Right cardiac atrium (tissue), 5 donors: ENCODE measurements around the gene SLC35G3. TPM values are rescaled to one million over a fixed set of nuclear protein-coding genes. Genes with fewer than 3 reads are reported as not detected.

Experiments used
- ATAC-seq, 2 donors: fragments of 200-7000 bp; cut with Tn5 transposase; one replicate each; pipeline versions ENCODE4 v1.8.0 to v1.9.1; 2020; ENCODE audit warnings: moderate library complexity in 2 of 2, mild to moderate bottlenecking in 1 of 2
- DNase-seq, 3 donors: peaks; one replicate each; pipeline ENCODE4 v3.0.0-alpha.2; 2020
- H3K27ac ChIP-seq: one replicate; pipeline ENCODE4 v1.5.1; 2013; ENCODE audit warnings: mild to moderate bottlenecking, low read length, control low read depth, moderate library complexity
- H3K27me3 ChIP-seq: one replicate; pipeline ENCODE4 v1.6.1; 2013; ENCODE audit not compliant: control insufficient read depth, insufficient read depth
- H3K4me1 ChIP-seq: one replicate; pipeline ENCODE4 v1.6.1; 2013; ENCODE audit warnings: low read length; ENCODE audit not compliant: control insufficient read depth, insufficient read depth
- H3K4me3 ChIP-seq: one replicate; pipeline ENCODE4 v1.5.1; 2013; ENCODE audit warnings: low read length, control low read depth
- H3K9me3 ChIP-seq: one replicate; pipeline ENCODE4 v1.6.1; 2013; ENCODE audit warnings: low read length; ENCODE audit not compliant: control insufficient read depth
- WGBS: extraction: QIAGEN DNeasy Blood & Tissue Kit; methylation state at CpG from one replicate; pipeline ENCODE4 v1.1.7; 2013; 5-methylcytosine and 5-hydroxymethylcytosine counted together
- intact Hi-C, 4 donors: fragments of 100-400 bp; cut with DNase I; formaldehyde crosslinking; loops; one replicate each; pipeline versions ENCODE4 v1.11.0 to v1.14.0; 2022 to 2023
- polyA plus RNA-seq: library from polyadenylated mRNA; stranded (reverse); fragments of 200-250 nt; gene quantifications from one replicate; pipeline ENCODE4 v1.2.3, GENCODE V29; 2013
- total RNA-seq, 4 donors: library from RNA; stranded (reverse); fragmentation: NEBNext Ultra II Directional; extraction: Animal tissue kit (Norgen Biotek cat#: 25700); gene quantifications; one replicate each; pipeline ENCODE4 v1.2.1, GENCODE V29; 2021
- donor health status: healthy with polysubstance abuse.
- donor health status: DM: no; HTN: yes; CAD: no.
- donor health status: DM: no; HTN: no; CAD: no.
- donor health status: DM: no; HTN: yes; CAD: no; lungs with severe emphysema.
- donor health status: DM: yes; HTN: yes; CAD: no.

Gene SLC35G3
- total and polyA plus RNA-seq, 5 donors, result not detected

GRCh38 chr17:35166526-35166925, 27.7 kb downstream of the SLC35G3 start:
- 71% methylated on average over 5 of the region's 5 CpGs for WGBS

DNA sequence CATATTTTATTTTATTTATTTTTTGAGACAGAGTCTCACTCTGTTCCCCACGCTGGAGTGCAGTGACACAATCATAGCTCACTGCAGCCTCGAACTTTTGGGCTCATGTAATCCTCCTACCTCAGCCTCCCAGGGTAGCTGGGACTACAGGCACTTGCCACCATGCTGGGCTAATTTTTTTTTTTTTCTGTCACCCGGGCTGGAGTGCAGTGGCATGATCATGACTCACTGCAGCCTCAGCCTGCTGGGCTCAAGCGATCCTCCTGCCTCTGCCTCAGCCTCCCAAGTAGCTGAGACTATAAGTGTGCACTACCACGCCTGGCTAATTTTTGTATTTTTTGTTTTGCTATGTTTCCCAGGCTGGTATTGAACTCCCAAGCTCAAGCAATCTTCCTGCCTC, 29.5 kb downstream of the SLC35G3 start:
- ATAC-seq (no peak), DNase-seq (no peak)
- WGBS, result 78% methylated on average over 5 of the region's 5 CpGs
- intact Hi-C loops, result loop anchor here in 2 of 4 donors (10.0 kb wide), 1 partner anchor 370 kb away; the partner anchor contains the start of gene SLFN12L (in 2 of the 2)
- peaks cover 2% of the 10 kb centered on the region for H3K4me1 ChIP-seq
- H3K27me3 ChIP-seq, result no peaks in the 10 kb centered on the region
- H3K9me3 ChIP-seq, result no peaks in the 10 kb centered on the region
- no peak overlapping the region for H3K4me3 ChIP-seq
- H3K27ac ChIP-seq, result no peak overlapping the region

More at GRCh38 chr17:35166526-35166925, 27.7 kb downstream of the SLC35G3 start:
- Histone ChIP-seq H3K4me1 (no peaks in the 10 kb centered on the region), H3K27ac (no peak overlapping the region), H3K27me3 (no peaks in the 10 kb centered on the region), H3K4me3 (no peak overlapping the region), H3K9me3 (no peaks in the 10 kb centered on the region)
- DNase-seq, result no peak
- no peak for ATAC-seq
- intact Hi-C loops, result loop anchor here in 2 of 4 donors (10.0 kb wide), 1 partner anchor 368 kb away; the partner anchor contains the start of gene SLFN12L (in 2 of the 2)

DNA sequence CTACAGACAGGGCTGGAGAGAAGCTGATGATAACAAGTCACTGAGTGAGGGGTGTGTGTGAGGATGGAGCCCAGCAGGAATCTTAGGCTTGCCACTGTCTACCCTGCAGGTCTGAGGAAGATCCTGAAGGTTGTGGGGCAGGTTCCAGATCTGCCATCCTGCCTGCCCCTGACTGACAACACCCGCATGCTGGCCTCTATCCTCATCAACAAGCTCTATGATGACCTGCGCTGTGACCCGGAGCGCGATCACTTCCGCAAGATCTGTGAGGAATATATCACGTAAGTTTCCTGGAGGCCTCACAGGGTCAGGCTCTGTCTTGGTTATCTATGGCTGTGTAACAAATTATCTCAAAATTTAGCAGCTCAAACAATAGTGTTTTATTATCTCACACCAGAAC, 30.3 kb downstream of the SLC35G3 start:
- H3K4me1 ChIP-seq, result peaks cover 2% of the 10 kb centered on the region
- H3K4me3 ChIP-seq, result no peak overlapping the region
- H3K27me3 ChIP-seq, result no peaks in the 10 kb centered on the region
- H3K27ac ChIP-seq, result no peak overlapping the region
- WGBS, result 83% methylated on average over 7 of the region's 7 CpGs
- intact Hi-C loops, result loop anchor here in 2 of 4 donors (10.0 kb wide), 1 partner anchor 371 kb away; the partner anchor contains the start of gene SLFN12L (in 2 of the 2)
- H3K9me3 ChIP-seq, result no peaks in the 10 kb centered on the region
- no peak for ATAC-seq
- no peak for DNase-seq

DNA sequence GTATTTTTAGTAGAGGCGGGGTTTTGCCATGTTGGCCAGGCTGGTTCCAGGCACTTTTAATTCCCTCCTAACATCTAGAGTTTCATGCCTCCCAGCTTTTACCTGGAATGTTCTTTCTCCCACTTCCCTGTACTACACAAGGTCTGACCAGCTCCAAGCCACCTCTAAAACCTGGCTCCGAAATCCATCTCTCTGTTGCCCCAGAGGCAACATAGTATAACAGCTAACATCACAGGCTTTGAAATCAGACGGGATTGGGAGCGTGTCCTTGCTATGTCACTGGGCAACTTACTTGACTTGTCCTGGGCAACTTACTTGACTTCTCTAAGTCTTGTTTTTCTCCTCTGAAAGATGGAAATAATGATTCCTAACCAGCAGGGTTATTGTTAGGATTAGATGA, 31.4 kb downstream of the SLC35G3 start:
- ATAC-seq, result no peak
- 86% methylated on average over 4 of the region's 4 CpGs for WGBS
- Histone ChIP-seq H3K9me3 (no peaks in the 10 kb centered on the region), H3K4me3 (no peak overlapping the region), H3K27ac (no peak overlapping the region), H3K27me3 (no peaks in the 10 kb centered on the region), H3K4me1 (peaks cover 2% of the 10 kb centered on the region)
- intact Hi-C loops, result loop anchor here in 2 of 4 donors (10.0 kb wide), 1 partner anchor 372 kb away; the partner anchor contains the start of gene SLFN12L (in 2 of the 2)
- DNase-seq, result no peak

- no peak overlapping the region for H3K27ac ChIP-seq
- 64% methylated on average over 3 of the region's 3 CpGs for WGBS
Observed at GRCh38 chr17:35161281-35161761, 32.9 kb downstream of the SLC35G3 start.

DNA sequence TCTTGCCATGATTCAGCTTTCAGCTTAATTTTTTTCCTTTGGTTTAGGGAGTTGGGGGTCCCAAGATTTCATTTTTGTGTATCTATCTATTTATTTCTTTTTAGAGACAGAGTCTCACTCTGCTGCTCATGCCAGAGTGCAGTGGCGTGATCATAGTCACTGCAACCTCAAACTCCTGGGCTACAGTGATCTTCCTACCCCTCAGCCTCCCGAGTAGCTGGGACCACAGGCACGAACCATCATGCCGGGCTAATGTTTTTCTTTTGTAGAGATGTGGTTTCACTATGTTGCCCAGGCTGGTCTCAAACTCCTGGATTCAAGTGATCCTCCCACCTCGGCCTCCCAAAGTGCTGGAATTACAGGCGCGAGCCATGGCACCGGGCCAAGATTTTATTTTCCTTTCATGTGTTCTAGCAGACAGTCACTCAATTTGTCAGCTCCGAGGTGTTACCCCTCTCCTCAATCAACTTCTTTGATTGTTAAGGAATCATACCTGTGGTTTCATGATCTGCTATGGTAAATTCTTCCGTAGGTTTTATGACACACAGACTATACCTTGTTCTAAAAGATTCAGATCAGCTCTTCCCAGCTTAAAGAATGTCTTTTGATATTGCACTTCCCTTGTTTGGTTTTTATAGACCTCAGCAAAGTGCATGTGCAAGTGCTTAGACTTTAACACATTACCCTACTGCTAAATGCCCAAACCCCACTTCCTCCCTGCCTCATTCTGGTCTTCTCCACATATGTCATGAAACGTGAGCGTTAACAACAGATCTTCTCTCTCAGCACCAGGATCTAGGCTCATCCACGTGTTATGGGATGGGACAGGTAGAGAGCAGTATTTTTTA, 33.6 kb downstream of the SLC35G3 start:
- Histone ChIP-seq H3K9me3 (no peaks in the 10 kb centered on the region), H3K4me3 (no peak overlapping the region), H3K4me1 (peaks cover 2% of the 10 kb centered on the region), H3K27me3 (no peaks in the 10 kb centered on the region), H3K27ac (no peak overlapping the region)
- ATAC-seq (no peak), DNase-seq (no peak)
- whole genome bisulfite sequencing, result 75% methylated on average over 13 of the region's 13 CpGs
- intact Hi-C loops, result loop anchor here in 2 of 4 donors (10.0 kb wide), 1 partner anchor 374 kb away; the partner anchor contains the start of gene SLFN12L (in 2 of the 2)

More at GRCh38 chr17:35161281-35161761, 32.9 kb downstream of the SLC35G3 start:
- DNase-seq (no peak), ATAC-seq (no peak)
- no peaks in the 10 kb centered on the region for H3K9me3 ChIP-seq
- H3K27me3 ChIP-seq, result no peaks in the 10 kb centered on the region
- H3K4me1 ChIP-seq, result peaks cover 2% of the 10 kb centered on the region
- H3K4me3 ChIP-seq, result no peak overlapping the region
- intact Hi-C loops, result loop anchor here in 2 of 4 donors (10.0 kb wide), 1 partner anchor 373 kb away; the partner anchor contains the start of gene SLFN12L (in 2 of the 2)

GRCh38 chr17:35159940-35160339, 34.3 kb downstream of the SLC35G3 start:
- H3K27me3 ChIP-seq, result no peaks in the 10 kb centered on the region
- intact Hi-C loops, result loop anchor here in 2 of 4 donors (10.0 kb wide), 1 partner anchor 375 kb away; the partner anchor contains the start of gene SLFN12L (in 2 of the 2)
- DNase-seq (no peak), ATAC-seq (no peak)
- 83% methylated on average over 2 of the region's 2 CpGs for WGBS
- no peaks in the 10 kb centered on the region for H3K9me3 ChIP-seq
- peaks cover 2% of the 10 kb centered on the region for H3K4me1 ChIP-seq
- no peak overlapping the region for H3K4me3 ChIP-seq
- no peak overlapping the region for H3K27ac ChIP-seq

DNA sequence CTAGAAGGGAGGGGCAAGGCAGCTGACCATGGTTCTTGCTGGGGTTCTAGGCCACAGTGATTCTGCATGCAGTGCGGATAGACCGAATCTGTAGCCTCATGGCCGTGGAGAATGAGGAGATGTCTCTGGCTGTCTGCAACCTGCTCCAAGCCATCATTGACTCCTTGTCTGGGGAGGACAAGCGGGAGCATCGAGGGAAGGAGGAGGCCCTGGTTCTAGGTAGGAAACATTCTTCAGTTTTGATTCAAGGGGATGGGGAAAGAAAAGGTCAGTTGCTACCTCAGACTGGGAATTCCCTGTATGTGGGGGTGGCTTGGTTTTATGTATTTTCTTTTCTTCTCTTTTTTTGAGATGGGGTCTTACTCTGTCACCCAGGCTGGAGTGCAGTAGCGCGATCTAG, 38.9 kb downstream of the SLC35G3 start:
- intact Hi-C loops, result no loop called here
- WGBS, result 94% methylated on average over 7 of the region's 7 CpGs
- H3K9me3 ChIP-seq, result no peaks in the 10 kb centered on the region

GRCh38 chr17:35154196-35155165, 39.7 kb downstream of the SLC35G3 start:
- no peaks in the 10 kb centered on the region for H3K27me3 ChIP-seq
- DNase-seq (no peak), ATAC-seq (no peak)
- H3K27ac ChIP-seq, result no peak overlapping the region
- 88% methylated on average over 13 of the region's 13 CpGs for WGBS
- intact Hi-C loops, result no loop called here
- peaks cover 2% of the 10 kb centered on the region for H3K4me1 ChIP-seq
- no peaks in the 10 kb centered on the region for H3K9me3 ChIP-seq
- H3K4me3 ChIP-seq, result no peak overlapping the region

More for the DNA sequence above, 38.9 kb downstream of the SLC35G3 start:
- no peak overlapping the region for H3K27ac ChIP-seq
- ATAC-seq, result no peak
- H3K4me1 ChIP-seq, result no peaks in the 10 kb centered on the region
- H3K27me3 ChIP-seq, result no peaks in the 10 kb centered on the region
- no peak for DNase-seq
- H3K4me3 ChIP-seq, result no peak overlapping the region

DNA sequence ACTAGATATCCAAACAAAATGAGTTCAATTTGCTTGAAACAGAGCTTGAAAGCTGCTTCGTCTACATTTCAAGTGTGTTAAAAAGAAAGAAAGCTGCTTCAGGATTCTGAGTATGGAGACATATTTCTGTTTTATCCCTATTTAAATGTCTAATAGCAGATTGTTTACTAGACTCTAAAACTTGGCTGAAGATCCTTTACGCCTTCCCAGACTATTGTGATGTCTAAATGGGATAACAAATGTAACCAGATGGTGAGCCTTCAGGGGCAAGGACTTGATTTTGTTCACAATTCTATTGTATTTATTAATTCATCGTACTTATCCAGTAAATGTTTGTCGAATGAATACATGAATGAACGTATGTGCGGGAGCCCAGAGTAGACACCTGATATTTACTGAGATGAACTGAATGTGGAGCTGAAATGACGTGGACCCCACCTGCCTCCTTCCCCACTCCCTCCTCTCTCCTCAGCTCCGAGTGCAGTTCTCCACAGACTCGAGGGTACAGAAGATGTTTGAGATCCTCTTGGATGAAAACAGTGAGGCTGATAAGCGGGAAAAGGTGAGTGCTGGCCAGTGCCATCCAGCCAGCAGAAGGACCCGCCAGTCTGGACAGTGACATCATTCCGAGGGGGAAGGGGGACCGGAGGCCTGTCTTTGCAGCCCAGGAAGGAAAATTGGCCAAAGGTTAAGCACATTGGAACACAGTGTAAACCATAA, 41.6 kb downstream of the SLC35G3 start:
- ATAC-seq, result no peak
- peaks cover 2% of the 10 kb centered on the region for H3K4me1 ChIP-seq
- 62% methylated on average over 13 of the region's 13 CpGs for WGBS
- intact Hi-C loops, result no loop called here
- no peaks in the 10 kb centered on the region for H3K27me3 ChIP-seq
- no peaks in the 10 kb centered on the region for H3K9me3 ChIP-seq
- H3K27ac ChIP-seq, result no peak overlapping the region
- no peak for DNase-seq
- H3K4me3 ChIP-seq, result no peak overlapping the region
